GM19324 (cell line): ENCODE measurements around the gene HLA-DPA1.
A peak's percentile ranks its signal among the peaks of the same experiment; 100 is the strongest.
"Not testable (repeated sequence)": the region's sequence is repeated elsewhere in the genome, so short reads cannot be mapped to it uniquely, and the experiment has no call there.

ENCODE experiments used
- ATAC-seq: cut with Tn5 transposase; IDR thresholded peaks from one replicate; pipeline ENCODE4 v1.9.1; 2021; ENCODE audit warnings: mild to moderate bottlenecking, moderate library complexity; ENCODE audit not compliant: unreplicated experiment, low FRiP score

HLA-DPA1 gene

DNA sequence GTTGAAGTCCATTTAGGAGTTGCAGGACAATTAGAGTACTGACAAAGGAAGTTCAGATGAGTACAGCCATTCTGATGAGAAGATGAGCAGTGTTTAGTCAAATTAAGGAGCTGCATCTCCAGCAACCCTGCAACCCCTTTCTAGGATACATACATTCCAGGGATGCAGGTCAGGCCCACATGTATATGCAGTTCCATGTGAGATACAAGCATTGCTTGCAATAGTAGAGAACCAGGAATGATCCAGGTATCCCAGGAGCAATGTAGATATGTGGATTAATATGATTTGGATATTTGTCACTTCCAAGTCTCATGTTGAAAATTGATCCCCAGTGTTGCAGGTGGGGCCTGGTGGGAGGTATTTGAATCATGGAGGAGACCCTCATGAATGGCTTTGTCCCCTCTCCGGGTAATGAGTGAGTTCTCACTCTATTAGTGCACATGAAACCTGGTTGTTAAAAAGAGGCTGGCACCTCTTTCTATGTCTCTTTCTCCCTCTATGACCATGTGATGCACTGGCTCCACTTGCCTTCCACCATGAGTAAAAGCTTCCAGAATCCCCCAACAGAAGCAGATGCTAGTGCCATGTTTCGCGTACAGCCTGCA, 6.4 kb downstream of the HLA-DPA1 start:
- no peak for ATAC-seq

GRCh38 chr6:33065312-33065711, 8.1 kb downstream of the HLA-DPA1 start:
- no peak for ATAC-seq

DNA sequence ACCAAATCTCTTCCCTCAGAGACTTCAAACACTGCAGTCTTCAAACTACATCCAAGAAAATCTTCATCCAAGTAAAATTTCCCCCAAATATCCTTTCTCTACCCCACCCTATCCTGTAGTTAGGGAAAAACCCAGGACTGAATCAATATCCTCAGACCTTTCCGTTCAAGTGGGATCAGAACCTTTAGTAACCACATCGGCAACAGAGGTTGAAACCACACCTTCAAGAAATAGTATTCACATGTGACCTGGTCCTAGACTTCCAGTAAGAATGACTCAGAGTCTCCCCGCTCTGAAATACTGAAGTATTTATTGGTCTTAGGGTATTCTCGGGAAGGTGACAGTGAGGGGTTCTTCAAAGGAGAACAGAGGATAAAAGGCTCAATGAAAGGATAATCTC, 8.7 kb downstream of the HLA-DPA1 start:
- ATAC-seq, result no peak

DNA sequence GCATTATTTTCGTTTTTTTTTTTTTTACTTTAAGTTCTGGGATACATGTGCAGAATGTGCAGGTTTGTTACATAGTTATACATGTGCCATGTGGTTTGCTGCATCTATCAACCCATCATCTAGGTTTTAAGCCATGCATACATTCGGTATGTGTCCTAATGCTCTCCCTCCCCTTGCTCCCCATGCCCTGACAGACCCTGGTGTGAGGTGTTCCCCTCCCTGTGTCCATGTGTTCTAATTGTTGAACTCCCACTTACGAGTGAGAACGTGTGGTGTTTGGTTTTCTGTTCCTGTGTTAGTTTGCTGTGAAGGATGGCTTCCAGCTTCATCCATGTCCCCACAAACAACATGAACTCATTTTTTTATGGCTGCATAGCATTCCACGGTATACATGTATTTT, 10.0 kb downstream of the HLA-DPA1 start:
- not testable (repeated sequence) for ATAC-seq

- ATAC-seq, result peak; percentile 59
Observed at GRCh38 chr6:33061987-33062386, 11.5 kb downstream of the HLA-DPA1 start.

GRCh38 chr6:33057222-33058150, 16.0 kb downstream of the HLA-DPA1 start:
- no peak for ATAC-seq

DNA sequence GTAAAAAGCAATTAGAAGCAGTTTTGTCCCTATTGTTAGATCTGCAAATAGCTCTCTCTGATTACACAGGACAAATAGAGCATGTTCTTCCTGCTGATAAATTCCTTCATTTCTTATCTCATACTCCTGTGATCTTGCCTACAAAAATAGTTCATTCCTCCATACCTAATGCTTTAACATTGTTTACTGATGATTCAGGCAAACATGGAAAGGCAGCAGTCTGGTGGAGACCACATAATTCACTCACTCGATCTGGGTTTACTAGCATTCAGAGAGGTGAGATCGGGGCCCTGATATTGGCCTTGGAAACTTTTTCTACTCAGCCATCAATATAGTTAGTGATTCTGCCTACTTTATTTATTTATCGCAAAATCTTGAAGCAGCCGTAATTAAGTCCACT, 20.2 kb downstream of the HLA-DPA1 start:
- ATAC-seq, result no peak

GRCh38 chr6:33052627-33053026, 20.8 kb downstream of the HLA-DPA1 start:
- no peak for ATAC-seq

DNA sequence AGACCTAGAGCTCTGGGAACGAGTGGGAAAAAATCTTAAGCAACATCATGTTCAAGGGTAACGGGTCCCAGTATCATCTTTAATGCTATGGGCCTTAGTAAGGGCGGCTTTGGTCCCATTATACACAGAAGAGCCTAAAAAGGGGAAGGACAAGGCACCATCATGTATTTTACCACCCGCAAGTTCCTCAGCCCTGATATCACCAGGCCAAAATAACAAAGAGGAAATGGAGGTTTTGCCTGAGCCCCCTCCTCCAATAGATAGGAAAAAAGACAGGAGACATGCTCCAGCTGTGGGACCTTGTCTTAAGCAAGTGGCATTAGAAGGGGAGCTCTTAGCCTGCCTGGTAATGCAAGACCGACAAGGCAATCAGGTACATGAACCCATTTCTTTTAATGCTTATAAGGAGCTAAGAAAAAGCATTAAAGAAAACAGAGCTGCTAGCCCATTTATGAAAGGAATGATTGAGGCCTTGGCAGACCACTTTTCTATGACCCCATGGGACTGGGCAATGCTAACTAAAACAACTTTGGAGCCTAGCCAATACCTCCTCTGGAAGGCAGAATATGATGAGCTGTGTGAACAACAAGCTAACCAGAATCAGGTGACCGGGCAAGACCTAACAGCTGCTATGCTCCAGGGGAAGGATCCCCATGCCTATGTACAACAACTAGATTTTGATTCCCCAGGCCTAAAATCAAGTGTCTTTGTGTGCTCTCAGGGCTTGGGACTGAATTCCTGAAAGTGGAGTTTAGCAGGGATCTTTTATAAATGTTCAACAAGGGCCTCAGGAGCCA, 23.2 kb downstream of the HLA-DPA1 start:
- ATAC-seq, result no peak

DNA sequence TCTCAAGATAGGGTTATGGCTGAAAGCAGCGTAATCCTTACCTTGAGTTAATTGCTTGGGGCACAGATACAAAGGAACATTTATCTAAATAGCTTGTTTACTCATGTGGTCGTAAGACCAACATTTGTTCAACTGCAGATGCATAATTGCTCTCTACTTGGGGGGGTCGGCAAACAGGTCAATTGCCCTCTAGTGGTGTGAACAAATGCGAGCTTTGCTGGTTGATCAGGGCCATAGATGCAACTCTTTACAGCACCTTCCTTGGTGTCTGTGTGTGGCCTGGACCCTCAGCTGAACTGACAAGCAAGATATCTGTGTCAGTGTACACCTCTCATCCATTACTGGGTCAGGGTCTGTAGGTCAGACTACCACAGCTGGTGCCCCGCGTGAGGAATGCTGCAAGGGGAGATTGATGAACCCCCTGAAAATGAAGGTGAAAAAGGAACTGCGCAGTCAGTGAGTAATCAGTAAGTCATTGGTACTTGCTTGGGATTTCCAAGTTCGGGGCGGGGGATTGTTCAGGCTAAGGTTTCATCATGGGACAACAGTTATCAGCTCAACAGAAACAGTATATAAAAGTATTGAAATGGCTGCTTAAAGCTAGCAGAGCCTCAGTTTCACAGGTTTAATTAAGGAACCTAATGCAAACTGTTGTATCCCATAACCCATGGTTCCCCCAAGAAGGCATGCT, 24.0 kb downstream of the HLA-DPA1 start:
- ATAC-seq, result no peak

- no peak for ATAC-seq
Observed at GRCh38 chr6:33040157-33040556, 33.3 kb downstream of the HLA-DPA1 start.

GRCh38 chr6:33036535-33036934, 36.9 kb downstream of the HLA-DPA1 start:
- ATAC-seq, result no peak

GRCh38 chr6:33034554-33034953, 38.9 kb downstream of the HLA-DPA1 start:
- no peak for ATAC-seq

DNA sequence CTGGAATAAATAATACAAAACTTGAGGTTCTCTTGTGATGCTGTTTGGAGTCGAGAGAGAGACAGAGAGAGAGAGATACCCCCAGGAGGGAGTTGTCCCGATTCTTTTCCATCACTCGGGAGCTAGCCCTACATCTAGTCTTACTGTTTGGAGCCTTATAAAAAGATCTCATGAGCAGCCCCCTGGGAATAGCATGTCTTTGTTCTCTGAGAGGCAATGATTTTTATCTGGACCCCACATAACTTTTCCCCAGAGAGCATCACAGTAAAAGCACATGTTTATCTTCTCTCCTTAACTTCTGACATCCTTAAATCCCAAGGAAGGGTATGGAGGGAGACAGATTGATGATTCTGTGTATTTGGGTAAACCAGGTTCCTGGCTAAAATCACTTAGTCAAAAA, 43.2 kb downstream of the HLA-DPA1 start:
- ATAC-seq, result no peak

GRCh38 chr6:33029328-33030184, 43.9 kb downstream of the HLA-DPA1 start:
- peak; percentile 70 for ATAC-seq

- ATAC-seq, result no peak
Observed at GRCh38 chr6:33028220-33028849, 45.1 kb downstream of the HLA-DPA1 start.

- ATAC-seq, result no peak
Observed at GRCh38 chr6:33024521-33024920, 48.9 kb downstream of the HLA-DPA1 start.

- no peak for ATAC-seq
Observed at GRCh38 chr6:33023536-33023935, 49.9 kb downstream of the HLA-DPA1 start.

DNA sequence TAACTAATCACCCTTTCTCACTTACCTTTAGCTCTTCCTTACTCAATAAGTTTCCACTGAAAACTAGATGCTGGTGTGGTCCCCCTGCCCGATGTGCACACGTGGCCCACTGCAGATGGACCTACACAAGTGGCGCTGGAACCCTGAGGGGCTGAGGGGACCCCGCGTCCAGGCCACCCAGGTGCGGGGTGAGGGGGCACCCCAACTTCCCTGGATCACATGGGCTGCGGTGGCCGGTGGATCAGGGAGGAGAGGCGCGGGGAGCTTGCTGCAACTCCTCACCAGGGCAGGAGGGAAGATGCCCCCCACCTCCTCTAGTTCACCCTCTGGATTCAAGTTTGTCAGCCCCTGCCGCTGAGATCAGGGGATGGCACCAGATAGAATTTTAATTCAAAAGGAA, 51.5 kb downstream of the HLA-DPA1 start:
- no peak for ATAC-seq
